Right atrium auricular region (tissue), 2 donors: Measurements from ENCODE around the gene LTBP1. TPM values are rescaled to one million over a fixed set of nuclear protein-coding genes. Genes with fewer than 3 reads are reported as not detected.

Experiments
- DNase-seq: peaks from one replicate; pipeline ENCODE4 v3.0.0-alpha.2; 2019; ENCODE audit warnings: low spot score
- H3K27ac ChIP-seq, 2 donors: fragments of 200-600 bp; sonication (generic); 1 replicate in 1 of 2; 2 replicates in 1 of 2; pipeline ENCODE4 v1.5.1; 2016 to 2019
- H3K27me3 ChIP-seq, 2 donors: fragments of 200-600 bp; sonication (generic); one replicate each; pipeline versions ENCODE4 v1.5.1 to v1.6.0; 2017 to 2019
- H3K36me3 ChIP-seq: fragments of 200-600 bp; sonication (generic); one replicate; pipeline ENCODE4 v1.5.1; 2016
- H3K4me1 ChIP-seq, 2 donors: fragments of 200-600 bp; sonication (generic); one replicate each; pipeline versions ENCODE4 v1.5.1 to v1.6.0; 2017 to 2019
- H3K4me3 ChIP-seq, 2 donors: fragments of 200-600 bp; sonication (generic); 1 replicate in 1 of 2; 2 replicates in 1 of 2; pipeline ENCODE4 v1.5.1; 2017 to 2019; ENCODE audit warnings: mild to moderate bottlenecking in 1 of 2, moderate library complexity in 1 of 2
- H3K9me3 ChIP-seq, 2 donors: fragments of 200-600 bp; sonication (generic); one replicate each; pipeline ENCODE4 v1.5.1; 2019
- total RNA-seq, 2 donors: library from RNA; depleted of rRNA; stranded (reverse); fragments of >200 nt; gene quantifications; one replicate each; pipeline ENCODE4 v1.1.0, GENCODE V29; 2016
- TF ChIP-seq, protein P1 (sequence below), 2 donors: fragments of 200-600 bp; sonication (generic); IDR thresholded peaks; one replicate each; pipeline ENCODE4 v1.5.1; 2019; ENCODE audit warnings: antibody characterized with exemption in 2 of 2

LTBP1 gene
- total RNA-seq, 2 donors from 2014 or later: 168 to 291 TPM

DNA sequence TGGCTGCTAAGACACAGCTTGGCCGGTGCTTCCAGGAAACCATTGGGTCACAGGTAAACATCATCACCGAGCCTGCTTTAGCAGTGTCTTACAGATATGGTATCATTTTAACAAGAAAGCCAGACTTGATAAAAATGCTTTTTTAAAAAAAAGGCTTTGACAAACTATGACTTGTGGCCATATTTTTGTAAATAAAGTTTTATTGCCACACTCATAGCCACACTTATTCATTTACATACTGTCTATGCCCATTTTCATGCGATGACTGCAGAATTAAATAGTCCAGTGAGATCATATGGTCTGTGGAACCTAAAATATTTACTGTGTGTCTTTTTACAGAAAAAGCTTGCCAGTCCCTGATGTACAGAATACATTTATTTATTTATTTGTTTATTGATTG is 242.0 kb downstream of the LTBP1 start:
- no peaks in the 10 kb centered on the region for H3K9me3 ChIP-seq
- H3K4me3 ChIP-seq: no peak overlapping the region
- no peak overlapping the region for H3K27ac ChIP-seq
- H3K36me3 ChIP-seq: peaks cover 41% of the 10 kb centered on the region
- TF ChIP-seq, protein P1, sequence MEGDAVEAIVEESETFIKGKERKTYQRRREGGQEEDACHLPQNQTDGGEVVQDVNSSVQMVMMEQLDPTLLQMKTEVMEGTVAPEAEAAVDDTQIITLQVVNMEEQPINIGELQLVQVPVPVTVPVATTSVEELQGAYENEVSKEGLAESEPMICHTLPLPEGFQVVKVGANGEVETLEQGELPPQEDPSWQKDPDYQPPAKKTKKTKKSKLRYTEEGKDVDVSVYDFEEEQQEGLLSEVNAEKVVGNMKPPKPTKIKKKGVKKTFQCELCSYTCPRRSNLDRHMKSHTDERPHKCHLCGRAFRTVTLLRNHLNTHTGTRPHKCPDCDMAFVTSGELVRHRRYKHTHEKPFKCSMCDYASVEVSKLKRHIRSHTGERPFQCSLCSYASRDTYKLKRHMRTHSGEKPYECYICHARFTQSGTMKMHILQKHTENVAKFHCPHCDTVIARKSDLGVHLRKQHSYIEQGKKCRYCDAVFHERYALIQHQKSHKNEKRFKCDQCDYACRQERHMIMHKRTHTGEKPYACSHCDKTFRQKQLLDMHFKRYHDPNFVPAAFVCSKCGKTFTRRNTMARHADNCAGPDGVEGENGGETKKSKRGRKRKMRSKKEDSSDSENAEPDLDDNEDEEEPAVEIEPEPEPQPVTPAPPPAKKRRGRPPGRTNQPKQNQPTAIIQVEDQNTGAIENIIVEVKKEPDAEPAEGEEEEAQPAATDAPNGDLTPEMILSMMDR (IDR thresholded peaks at IDR 0.05): no peak
- H3K4me1 ChIP-seq: no peaks in the 10 kb centered on the region
- no peaks in the 10 kb centered on the region for H3K27me3 ChIP-seq
- DNase-seq: no peak

DNA sequence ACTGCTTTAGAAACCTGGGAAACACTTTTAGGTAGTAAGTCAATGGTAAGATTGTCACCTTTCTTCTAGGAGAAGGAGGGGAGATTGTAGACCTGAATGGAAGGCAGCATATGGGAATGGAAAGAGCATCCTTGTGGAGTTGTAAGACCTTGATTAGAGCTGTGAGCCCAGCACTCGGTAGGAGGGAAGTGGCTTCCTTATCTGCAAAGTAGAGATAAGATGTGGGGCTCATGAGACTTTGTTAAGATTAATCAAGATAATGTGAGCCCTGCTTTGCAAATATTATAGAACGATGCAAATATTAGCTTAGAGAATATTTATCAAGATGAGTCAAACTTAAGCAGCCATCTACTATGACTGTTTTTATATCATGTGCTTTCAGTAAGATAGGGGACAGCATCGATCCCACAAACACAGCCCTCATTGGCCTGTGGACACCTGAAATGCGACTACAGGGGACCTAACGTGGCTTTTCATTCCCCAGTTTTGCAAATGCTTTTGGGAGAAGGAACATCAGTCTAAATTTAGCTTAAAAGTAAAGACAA is 243.7 kb downstream of the LTBP1 start:
- no peaks in the 10 kb centered on the region for H3K27me3 ChIP-seq
- no peak for DNase-seq
- no peaks in the 10 kb centered on the region for H3K4me1 ChIP-seq
- no peaks in the 10 kb centered on the region for H3K9me3 ChIP-seq
- H3K4me3 ChIP-seq: no peak overlapping the region
- TF ChIP-seq, protein P1 (IDR thresholded peaks at IDR 0.05): no peak
- H3K27ac ChIP-seq: no peak overlapping the region
- H3K36me3 ChIP-seq: peaks cover 46% of the 10 kb centered on the region

DNA sequence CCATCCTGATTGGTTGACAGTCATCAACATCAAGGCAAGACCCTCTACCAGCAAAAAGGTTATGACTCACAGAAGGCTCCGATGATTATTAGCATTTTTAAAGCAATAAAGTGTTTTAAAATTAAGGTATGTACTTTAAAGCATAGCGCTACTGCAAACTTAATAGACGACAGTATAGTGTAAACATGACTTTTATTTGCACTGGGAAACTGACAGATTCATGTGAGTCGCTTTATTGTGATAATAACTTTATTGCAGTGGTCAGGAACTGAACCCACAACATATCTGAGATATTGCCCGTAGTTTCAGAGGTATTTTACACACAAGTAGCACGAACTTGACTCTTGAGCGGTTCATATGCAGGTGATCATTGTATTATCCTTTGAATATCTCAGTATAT is 249.1 kb downstream of the LTBP1 start:
- DNase-seq: no peak
- TF ChIP-seq, protein P1 (IDR thresholded peaks at IDR 0.05): no peak
- no peak overlapping the region for H3K4me3 ChIP-seq
- no peaks in the 10 kb centered on the region for H3K9me3 ChIP-seq
- peaks cover 17% of the 10 kb centered on the region for H3K36me3 ChIP-seq
- H3K27me3 ChIP-seq: no peaks in the 10 kb centered on the region
- no peaks in the 10 kb centered on the region for H3K4me1 ChIP-seq
- H3K27ac ChIP-seq: no peak overlapping the region

DNA sequence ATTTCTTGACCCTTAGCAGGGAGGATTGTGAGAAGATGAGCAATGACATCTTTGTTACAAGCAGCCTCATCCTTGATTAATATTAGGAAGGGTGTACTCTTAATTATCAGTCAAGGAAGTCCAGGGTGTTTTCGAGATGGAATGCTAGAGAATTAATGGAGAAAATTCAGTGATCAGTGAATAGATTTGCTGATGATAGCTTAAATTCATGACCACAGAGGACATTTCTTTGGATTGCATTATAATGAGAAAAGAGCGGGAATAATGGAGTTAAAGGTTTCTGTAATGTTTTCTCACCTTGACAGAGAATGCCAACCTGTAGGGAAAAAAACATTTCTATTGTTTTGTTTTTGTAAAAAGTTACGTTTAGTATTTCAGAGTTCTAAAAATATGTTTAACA is 249.9 kb downstream of the LTBP1 start:
- Histone ChIP-seq H3K36me3 (peaks cover 14% of the 10 kb centered on the region), H3K4me1 (peaks cover 0 to 3% of the 10 kb centered on the region in 2 donors), H3K27ac (no peak overlapping the region), H3K4me3 (no peak overlapping the region), H3K27me3 (no peaks in the 10 kb centered on the region), H3K9me3 (no peaks in the 10 kb centered on the region)
- DNase-seq: no peak
- TF ChIP-seq, protein P1 (IDR thresholded peaks at IDR 0.05): no peak

DNA sequence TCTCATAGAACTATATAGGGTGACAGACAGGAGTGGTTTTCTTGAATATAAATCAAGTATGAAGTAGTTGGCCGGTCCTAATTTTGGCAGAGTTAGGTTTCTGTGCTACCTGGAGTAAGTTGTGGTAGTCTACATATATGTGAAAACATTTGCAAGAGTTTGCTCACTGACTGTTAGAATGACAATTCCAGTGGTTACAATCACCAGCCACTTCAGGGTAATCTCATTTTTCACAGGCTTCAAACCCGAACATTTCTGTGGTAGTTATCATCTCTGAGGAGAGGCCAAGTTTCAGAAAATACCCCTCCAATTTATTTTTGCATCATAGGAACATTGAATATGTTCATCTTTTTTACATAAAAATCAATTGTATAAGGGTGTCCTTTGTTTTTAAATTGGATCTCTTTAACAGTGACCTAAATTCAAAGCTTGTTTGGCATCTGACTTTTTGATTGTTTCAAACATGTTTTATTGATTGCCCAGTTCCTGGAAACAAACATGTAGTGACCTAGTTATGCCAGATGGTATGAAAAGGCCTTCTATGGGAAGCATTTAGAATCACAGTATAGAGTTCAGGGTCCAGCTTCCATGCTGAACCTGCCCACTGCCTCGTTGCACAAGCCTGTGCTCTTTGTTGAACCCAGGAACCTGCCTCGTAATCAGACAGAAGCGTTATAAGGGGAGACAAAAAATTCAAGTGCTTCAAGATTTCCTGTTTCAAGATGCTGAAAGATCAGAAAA is 250.6 kb downstream of the LTBP1 start:
- H3K27me3 ChIP-seq: no peaks in the 10 kb centered on the region
- H3K36me3 ChIP-seq: peaks cover 14% of the 10 kb centered on the region
- H3K9me3 ChIP-seq: no peaks in the 10 kb centered on the region
- H3K4me3 ChIP-seq: no peak overlapping the region
- H3K4me1 ChIP-seq: peaks cover 0 to 9% of the 10 kb centered on the region in 2 donors
- no peak for DNase-seq
- TF ChIP-seq, protein P1 (IDR thresholded peaks at IDR 0.05): no peak
- no peak overlapping the region for H3K27ac ChIP-seq
